ELR (cell line): ENCODE data around the gene ADGRV1.

Experiments
- DNase-seq: peaks from one replicate; pipeline ENCODE4 v3.0.0-alpha.2; 2015; ENCODE audit warnings: low read depth

Gene ADGRV1

GRCh38 chr5:91118354-91118753, 559.8 kb downstream of the ADGRV1 start:
- no peak for DNase-seq

GRCh38 chr5:91118796-91119195, 560.2 kb downstream of the ADGRV1 start:
- DNase-seq: no peak

- DNase-seq: no peak
Observed at GRCh38 chr5:91119217-91119616, 560.6 kb downstream of the ADGRV1 start.

GRCh38 chr5:91119981-91120850, 561.6 kb downstream of the ADGRV1 start:
- no peak for DNase-seq

- DNase-seq: no peak
Observed at GRCh38 chr5:91121347-91121993, 562.9 kb downstream of the ADGRV1 start.

GRCh38 chr5:91122651-91123050, 564.1 kb downstream of the ADGRV1 start:
- DNase-seq: no peak

GRCh38 chr5:91123291-91123690, 564.7 kb downstream of the ADGRV1 start:
- no peak for DNase-seq

GRCh38 chr5:91123901-91124300, 565.3 kb downstream of the ADGRV1 start:
- DNase-seq: no peak

- no peak for DNase-seq
Observed at GRCh38 chr5:91125916-91126315, 567.3 kb downstream of the ADGRV1 start.

GRCh38 chr5:91126448-91126847, 567.9 kb downstream of the ADGRV1 start:
- DNase-seq: peak; percentile 36

GRCh38 chr5:91126888-91127287, 568.3 kb downstream of the ADGRV1 start:
- no peak for DNase-seq

GRCh38 chr5:91127456-91128081, 569.0 kb downstream of the ADGRV1 start:
- no peak for DNase-seq

GRCh38 chr5:91128604-91129003, 570.0 kb downstream of the ADGRV1 start:
- DNase-seq: no peak

- DNase-seq: no peak
Observed at GRCh38 chr5:91129748-91130147, 571.2 kb downstream of the ADGRV1 start.

GRCh38 chr5:91130759-91131158, 572.2 kb downstream of the ADGRV1 start:
- DNase-seq: no peak

- DNase-seq: no peak
Observed at GRCh38 chr5:91132550-91132949, 574.0 kb downstream of the ADGRV1 start.

GRCh38 chr5:91133183-91133582, 574.6 kb downstream of the ADGRV1 start:
- no peak for DNase-seq

- DNase-seq: no peak
Observed at GRCh38 chr5:91135475-91136248, 577.1 kb downstream of the ADGRV1 start.

- peak; percentile 40 for DNase-seq
Observed at GRCh38 chr5:91136271-91136670, 577.7 kb downstream of the ADGRV1 start.

- DNase-seq: no peak
Observed at GRCh38 chr5:91137647-91138046, 579.0 kb downstream of the ADGRV1 start.

GRCh38 chr5:91139572-91140200, 581.1 kb downstream of the ADGRV1 start:
- DNase-seq: no peak

- no peak for DNase-seq
Observed at GRCh38 chr5:91140657-91141056, 582.1 kb downstream of the ADGRV1 start.
